GM19023 (cell line): ENCODE measurements around the gene CACYBP.
"Not testable (repeated sequence)": the region's sequence is repeated elsewhere in the genome, so short reads cannot be mapped to it uniquely, and the experiment has no call there.

Experiments
- ATAC-seq: cut with Tn5 transposase; IDR thresholded peaks from one replicate; pipeline ENCODE4 v1.9.1; 2021; ENCODE audit warnings: mild to moderate bottlenecking, moderate library complexity; ENCODE audit not compliant: unreplicated experiment

Gene CACYBP

GRCh38 chr1:175005085-175005783, 5.5 kb downstream of the CACYBP start:
- ATAC-seq: no peak

GRCh38 chr1:175009532-175009931, 9.8 kb downstream of the CACYBP start:
- no peak for ATAC-seq

GRCh38 chr1:175013445-175013844, 13.7 kb downstream of the CACYBP start:
- ATAC-seq: no peak

- ATAC-seq: no peak
Measured at GRCh38 chr1:175015243-175015642, 15.5 kb downstream of the CACYBP start.

DNA sequence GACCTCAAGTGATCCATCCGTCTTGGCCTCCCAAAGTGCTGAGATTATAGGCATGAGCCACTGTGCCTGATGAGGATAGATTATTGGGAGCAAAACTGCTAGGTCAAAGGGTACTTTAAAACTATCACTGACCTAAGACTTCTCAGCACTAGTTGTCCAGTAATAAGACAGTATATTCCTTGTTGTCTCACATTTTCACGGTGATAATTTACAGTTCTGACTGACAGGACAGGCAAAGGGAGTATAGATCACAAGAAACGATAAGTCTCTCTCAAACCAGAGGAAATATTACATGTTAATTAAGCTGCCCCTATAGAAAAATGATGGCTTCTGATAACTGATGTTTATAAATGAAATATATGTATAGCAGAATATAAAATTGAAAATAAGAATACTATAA, 19.8 kb downstream of the CACYBP start:
- ATAC-seq: no peak

DNA sequence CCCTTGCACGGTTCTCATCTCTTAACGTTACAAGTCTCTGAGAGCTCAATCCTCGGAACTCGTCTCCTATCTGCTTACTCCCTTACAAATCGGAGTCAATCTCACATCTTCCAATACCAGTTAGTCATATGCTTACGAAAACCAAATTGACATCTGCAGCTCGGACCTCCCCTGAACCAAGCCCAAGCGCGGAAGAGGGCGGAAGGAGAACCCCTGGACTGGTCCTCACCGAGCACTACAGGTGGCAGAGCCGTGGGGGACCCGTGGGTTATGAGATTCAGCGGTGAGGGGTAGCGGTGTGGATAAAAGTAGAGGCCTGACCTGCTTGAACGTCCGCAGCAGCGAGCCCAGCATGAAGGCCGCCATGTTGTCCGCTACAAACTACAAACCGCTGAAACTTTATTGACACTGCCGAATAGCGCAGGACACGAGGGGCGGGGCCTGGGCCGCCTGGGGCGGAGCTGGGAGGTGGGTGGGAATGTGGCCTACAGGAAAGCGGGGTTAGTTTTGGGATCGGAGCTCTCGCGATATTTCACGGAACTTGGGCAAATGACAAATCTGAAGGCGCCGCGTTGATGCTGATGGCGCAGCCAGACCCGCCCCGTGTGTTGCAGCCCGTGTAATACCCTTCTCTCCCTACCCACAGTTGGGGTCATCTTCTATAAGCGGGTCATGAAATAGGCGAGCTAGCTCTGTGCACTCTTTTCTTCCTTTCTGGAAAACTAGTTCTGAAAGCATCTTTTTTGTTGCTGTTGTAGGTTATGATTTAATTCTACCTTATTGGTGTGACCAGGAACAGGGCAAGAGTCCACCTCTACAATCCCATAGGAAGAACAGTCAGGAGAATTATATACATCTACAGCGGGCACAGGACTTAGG, 23.5 kb downstream of the CACYBP start, which contains the start of gene MRPS14:
Gene MRPS14 (minus strand): TSS at position 383 of the 879 bp plus-strand sequence. CDS start 17 bp downstream, at position 366.
- ATAC-seq: peak; percentile 91

GRCh38 chr1:175023922-175024242, 24.1 kb downstream of the CACYBP start:
- not testable (repeated sequence) for ATAC-seq

DNA sequence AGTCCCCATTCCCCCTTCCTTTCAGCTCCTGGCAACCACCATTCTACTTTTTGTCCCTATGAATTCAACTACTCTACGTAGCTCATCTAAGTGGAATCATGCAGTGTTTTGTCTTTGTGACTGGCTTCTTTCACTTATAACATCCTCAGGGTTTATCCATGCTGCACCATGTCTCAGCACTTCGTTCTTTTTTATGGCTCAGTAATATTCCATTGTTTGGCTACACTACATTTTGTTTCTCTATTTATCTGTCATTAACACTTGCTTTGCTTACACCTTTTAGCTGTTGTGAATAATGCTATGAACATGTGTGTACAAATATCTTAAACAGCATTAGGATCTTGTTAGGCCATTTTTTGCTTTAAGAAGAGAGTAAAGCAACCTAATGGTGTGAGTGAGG, 25.0 kb downstream of the CACYBP start:
- no peak for ATAC-seq

GRCh38 chr1:175033953-175034352, 34.2 kb downstream of the CACYBP start:
- no peak for ATAC-seq

GRCh38 chr1:175034775-175035174, 35.0 kb downstream of the CACYBP start:
- no peak for ATAC-seq

DNA sequence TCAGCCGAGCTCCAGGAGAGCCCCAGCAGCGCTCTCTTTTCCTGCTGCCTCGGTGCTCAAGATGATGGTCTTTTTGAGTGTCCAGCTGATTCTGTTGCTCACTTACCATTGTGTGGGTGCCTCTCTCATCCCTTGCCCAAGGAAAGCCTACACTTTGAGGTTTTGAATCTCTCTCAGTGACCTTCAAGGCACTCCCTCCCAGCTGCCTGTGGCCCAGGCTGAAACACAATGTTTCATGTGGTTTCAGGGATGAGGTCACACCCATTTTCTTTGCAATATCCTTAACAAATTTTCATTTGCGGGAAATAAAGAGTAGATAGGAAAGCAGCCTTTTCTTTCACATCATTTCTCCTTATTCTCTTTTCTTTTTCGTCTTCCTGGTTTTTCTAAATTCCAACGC, 36.1 kb downstream of the CACYBP start:
- ATAC-seq: no peak

DNA sequence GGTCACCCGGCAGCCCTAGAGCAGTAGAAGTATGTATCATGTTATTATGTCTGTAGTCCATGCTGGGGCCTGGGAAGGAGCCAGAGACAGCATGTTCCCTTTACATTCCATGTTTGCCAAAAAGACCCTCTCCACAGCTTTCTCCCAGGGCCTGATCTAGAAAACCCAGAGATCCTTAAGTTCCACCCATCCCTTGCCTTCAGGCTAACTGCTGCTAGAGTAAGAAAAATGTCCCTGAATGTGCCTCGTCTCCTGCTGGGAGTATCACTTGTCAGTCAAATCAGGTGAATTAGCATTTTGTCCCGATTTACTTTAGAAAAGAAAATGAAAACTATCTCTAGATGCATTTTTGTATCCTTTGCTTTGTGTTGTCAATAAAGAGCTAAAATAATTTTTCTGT, 36.7 kb downstream of the CACYBP start:
- no peak for ATAC-seq

DNA sequence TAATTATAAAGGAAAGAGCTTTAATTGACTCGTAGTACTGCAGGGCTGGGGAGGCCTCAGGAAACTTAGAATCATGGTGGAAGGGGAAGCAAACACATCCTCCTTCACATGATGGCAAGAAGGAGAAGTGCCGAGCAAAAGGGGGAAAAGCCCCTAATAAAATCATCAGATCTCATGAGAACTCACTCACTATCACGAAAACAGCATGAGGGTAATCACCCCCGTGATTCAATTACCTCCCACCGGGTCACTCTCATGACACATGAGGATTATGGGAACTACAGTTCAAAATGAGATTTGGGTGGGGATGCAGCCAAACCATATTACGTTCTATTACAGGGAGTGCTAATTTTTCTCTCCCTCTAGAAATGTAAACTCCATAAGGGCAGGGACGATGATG, 37.7 kb downstream of the CACYBP start:
- no peak for ATAC-seq

DNA sequence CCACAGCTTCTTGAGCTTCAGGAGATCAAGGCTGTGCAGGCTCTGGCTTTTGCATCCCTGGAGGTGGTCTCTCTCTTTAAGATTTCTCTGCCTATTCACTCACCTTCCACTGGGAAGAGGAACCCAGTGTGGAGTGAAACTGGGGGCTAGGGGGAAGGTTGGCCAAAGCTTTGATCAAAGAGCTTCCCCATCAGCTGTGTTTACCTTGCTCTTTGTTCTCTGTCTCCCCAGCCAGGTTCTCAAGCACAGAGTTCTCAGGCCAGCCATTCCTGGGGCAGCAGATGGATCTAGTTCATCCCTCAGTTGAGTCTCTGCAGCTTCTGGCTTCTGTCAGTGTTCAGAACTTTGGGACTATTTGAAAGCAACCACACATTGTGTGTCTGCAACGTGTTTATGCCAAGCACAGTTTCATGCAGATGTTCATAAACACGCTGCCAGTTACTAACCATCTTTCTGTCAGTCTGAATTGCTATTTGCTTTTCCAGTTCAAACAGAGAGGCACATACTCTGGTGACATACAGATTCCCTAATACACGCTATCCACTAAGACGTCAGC, 40.7 kb downstream of the CACYBP start:
- no peak for ATAC-seq

DNA sequence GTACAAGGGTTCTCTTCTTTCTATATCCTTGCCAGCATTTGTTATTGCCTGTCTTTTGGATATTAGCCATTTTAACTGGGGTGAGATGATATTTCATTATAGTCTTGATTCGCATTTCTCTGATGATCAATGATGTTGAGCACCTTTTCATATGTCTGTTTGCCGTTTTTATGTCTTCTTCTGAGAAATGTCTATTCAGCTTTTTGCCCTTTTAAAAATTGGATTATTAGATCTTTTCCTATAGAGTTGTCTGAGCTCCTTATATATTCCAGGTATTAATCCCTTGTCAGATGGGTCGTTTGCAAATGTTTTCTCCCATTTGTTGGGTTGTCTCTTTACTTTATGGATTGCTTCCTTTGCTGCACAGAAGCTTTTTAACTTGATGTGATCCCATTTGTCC, 42.9 kb downstream of the CACYBP start:
- no peak for ATAC-seq

- ATAC-seq: no peak
Measured at GRCh38 chr1:175043824-175044223, 44.1 kb downstream of the CACYBP start.

GRCh38 chr1:175044591-175044990, 44.8 kb downstream of the CACYBP start:
- ATAC-seq: not testable (repeated sequence)

GRCh38 chr1:175045097-175045496, 45.4 kb downstream of the CACYBP start:
- ATAC-seq: no peak

- no peak for ATAC-seq
Measured at GRCh38 chr1:175045519-175045918, 45.8 kb downstream of the CACYBP start.

DNA sequence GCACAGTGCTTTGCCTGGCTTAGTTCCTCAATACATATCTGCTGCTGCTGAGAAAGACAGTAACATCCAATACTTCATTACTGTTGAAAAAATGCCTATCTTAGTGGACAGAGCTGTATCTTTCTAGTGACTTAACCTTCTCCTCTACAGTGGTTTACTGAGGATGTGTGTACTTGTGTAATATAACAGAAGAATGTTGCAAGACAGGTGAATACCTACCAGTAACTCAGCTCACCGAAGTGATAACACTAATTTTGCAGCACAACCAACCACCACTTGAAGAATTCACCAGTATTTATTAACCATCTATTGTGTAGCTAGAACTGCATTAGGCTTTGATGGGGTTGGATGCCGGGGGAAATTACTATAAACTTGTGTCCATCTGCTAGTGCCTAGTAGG, 51.2 kb downstream of the CACYBP start:
- ATAC-seq: no peak

GRCh38 chr1:175054736-175055135, 55.0 kb downstream of the CACYBP start:
- no peak for ATAC-seq
